GM18499 (cell line): ENCODE results near the gene HABP2.

Source experiments
- ATAC-seq: cut with Tn5 transposase; IDR thresholded peaks from one replicate; pipeline ENCODE4 v1.9.1; 2021; ENCODE audit warnings: moderate number of reproducible peaks; ENCODE audit not compliant: insufficient read depth, unreplicated experiment

Gene HABP2

DNA sequence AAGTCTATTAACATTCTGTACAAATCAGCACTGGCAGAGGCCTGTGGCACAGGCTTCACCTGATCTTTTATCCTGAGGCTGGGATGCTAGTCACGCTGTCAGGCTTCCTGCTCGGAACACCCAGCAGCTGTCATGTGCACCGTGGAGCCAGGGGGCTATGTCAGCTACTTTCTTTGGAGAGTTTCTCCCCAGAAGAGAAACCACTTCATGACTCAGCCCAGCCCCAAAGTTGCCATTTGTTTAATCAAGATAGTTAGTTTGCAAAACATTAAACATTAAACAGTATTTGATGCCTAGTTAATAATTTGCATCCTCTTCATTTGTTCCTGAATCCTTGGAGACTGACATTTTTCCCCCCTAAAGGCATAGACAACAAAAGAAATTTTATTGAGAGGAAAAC, at the start of gene HABP2:
TSS of gene HABP2 (plus strand) at position 353 of the 400 bp plus-strand sequence. CDS start 69 bp downstream, outside the sequence.
- no peak for ATAC-seq

DNA sequence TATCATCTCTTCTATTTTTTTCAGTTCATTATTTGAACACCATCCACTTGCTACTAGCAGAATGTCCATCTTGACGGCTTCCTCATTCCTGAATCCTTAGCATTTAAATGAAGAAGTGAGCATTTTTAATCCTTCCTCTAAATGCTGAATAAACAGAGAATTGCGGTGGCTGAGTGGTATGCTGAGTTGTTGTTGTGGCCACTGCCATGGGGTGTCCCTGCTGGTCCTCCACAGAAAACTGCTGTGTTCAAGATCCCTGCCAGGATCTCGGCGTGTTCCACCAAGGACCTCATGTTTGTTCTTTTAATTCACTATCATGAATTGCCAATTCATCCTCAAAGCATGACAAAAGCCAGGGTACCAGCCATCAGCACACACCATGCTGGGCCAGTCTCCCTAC, 48.9 kb upstream of the HABP2 start:
- no peak for ATAC-seq

DNA sequence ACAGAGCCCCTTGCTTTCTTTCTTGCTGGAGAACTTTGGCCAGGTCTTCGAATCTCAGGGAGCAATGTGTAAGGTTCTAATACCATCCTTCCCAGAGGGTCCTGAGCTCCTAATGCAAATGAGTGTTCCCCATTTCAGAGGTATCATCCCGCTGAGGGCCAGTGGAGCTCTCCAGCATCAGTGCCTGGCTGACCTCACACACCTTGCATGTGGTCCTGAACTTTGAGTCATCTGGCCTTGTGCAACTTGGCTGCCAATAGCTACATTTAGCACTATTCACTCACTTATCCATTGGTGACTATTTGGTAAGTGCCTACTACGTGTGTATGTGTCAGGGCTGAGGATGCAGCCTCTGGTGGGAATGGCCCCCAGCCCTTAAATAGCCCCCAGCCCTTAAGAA, 48.4 kb upstream of the HABP2 start:
- ATAC-seq, result no peak

DNA sequence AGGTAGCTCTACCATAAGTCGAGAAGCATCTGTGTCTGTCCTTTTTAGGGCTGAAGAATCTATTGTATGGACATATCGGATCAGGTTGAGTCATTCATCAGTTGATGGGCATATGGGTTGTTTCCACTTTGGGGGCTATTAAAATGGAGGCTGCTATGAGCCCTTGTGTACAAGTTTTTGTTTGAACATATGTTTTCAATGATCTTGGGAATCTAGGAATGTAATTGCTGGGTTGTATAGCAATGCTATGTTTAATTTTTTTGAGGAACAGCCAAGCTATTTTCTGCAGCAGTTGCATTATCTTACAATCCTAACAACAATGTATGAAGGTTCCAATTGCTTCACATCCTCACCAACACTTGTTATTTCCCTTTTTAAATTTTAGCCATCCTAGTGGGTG, 46.4 kb upstream of the HABP2 start:
- ATAC-seq, result no peak

DNA sequence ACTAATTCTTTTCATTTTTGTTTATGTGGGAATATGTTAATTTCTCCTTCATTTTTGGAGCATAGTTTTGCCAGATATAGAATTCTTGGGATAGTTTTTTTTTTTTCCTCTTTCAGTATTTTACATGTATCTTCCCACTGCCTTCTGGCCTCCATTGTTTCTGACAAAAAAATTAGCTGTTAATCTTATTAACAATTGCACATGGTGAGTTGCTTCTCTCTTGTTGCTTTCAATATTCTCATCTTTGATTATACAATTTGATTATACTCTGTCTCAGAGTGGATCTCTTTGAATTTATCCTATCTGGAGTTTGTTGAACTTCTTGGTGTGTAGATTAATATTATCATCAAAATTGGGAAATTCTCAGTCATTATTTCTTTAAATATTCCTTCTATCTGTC, 41.4 kb upstream of the HABP2 start:
- ATAC-seq, result no peak

DNA sequence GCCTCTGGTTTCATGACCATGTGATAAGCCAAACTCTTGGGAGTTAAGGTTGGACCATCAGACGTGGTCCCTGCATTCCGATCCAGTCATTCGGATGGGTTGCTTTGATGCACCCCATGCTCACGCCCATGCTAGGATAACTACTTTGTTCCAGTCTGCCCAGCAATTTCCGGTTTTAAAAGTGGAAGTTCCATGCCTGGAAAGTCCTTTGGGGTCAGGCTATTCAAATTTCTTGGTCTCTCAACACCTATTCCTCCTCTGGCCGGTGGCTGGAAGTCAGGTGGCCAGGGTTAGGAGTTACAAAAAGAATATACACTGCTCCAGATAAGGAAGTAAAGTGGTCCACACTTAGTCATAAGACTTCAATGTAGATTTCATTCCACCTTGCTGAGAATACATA, 37.7 kb upstream of the HABP2 start:
- ATAC-seq, result no peak

DNA sequence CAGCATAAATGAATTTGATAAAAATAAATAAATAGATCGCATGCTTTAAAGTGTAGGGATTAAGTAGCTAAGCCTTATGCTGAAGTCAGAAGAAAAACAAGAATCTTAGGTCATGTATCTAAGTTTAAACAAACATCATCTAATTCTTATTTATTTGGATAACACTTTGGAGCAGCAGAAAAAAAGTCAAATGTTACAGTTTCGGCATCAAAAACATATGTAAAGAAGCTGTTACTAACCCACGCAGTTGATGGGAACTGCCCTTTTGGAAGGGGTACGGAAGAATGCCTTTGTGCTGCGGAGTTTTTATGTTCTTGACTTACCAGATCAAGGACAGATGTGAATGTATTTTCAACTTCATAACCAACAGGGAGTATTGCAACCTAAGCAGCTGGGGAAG, 37.3 kb upstream of the HABP2 start:
- ATAC-seq, result no peak

DNA sequence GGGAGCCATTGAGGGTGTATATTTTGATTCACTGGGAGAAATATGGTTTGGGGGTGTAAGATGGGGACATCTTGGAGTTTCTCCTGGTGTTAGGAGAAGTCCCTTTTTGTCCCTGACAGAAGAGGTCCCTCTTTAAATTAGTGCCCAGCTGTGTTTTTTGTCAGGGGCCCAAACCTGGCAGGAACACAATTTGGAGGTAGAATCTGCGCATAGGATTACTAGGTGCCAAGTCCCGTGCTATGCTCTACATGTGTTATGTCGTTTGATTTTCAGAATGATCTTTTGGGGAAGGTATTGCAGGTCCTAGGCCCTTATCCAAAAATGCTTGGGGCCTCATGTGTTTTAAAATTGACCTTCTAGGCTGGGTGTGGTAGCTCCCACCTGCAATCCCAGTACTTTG, 36.8 kb upstream of the HABP2 start:
- ATAC-seq, result no peak

DNA sequence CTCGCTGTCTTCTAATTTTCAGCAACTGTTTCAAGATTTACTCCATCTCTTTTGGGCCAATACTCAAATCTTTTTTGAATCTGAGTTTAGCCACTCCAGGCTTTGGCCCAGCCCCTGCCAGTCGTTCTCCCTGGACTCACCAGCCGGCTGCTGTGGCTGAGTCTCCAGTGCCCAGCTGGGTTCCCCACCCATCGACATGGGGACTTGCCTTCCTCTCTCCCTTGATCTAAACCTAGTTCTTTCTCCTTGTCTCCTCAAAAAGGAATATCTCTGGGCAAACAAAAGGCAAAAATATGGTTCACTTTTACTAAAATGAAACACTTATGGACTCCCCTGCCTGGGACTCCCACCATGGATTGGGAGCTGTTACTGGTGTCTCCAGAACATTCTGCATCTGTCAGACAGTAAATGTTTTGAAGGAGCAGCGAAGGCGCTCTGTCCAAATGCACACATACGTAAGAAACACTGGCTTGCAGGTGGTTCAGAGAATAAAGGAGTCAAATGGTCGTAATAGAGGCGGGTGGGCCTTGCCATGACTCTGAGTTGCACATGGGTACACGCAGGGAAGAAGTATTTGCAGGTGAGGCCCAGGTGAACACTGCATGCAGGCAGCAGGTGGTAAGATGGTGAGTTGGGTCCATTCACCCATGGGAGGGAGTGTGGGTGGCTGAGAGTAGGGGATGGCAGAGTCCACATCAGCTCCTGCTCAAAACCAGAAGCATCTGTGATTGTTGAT, 35.5 kb upstream of the HABP2 start:
- no peak for ATAC-seq

DNA sequence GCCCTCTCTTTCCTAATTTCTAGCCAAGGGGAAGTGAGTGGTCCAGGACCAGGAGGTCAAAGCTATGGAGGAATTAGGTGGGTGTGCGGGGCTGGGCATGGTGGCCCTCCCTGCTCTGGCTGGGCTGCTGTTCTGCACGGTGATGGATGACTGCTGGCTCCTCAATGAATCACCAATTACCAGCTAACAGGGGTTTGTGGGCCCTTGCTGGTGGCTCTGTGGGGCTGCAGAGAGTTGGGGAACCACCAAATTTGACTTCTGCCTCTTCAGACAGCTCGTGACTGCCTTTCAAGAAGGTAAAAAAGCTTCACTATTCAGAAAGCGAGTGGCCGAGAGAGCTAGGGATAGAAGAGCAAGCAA, 35.0 kb upstream of the HABP2 start:
- no peak for ATAC-seq

DNA sequence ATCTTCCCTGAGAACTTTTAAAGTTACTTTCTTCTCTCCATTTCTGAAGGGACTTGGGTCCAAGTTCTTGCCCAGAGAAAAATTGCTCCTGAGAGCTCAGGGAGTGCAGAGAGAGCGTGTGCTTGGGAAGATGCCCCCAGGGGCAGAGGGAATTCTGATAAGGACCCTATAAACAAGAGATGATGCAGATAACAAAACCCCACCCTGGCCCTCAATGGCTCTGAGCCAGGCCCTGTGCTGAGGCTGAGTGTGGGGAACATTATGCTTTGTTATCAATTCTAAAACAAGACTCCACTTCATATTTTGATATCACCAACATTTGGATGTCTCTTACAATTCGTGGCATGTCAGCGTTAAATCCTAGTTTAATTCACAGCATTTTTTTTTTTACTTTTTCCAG, 34.4 kb upstream of the HABP2 start:
- no peak for ATAC-seq

DNA sequence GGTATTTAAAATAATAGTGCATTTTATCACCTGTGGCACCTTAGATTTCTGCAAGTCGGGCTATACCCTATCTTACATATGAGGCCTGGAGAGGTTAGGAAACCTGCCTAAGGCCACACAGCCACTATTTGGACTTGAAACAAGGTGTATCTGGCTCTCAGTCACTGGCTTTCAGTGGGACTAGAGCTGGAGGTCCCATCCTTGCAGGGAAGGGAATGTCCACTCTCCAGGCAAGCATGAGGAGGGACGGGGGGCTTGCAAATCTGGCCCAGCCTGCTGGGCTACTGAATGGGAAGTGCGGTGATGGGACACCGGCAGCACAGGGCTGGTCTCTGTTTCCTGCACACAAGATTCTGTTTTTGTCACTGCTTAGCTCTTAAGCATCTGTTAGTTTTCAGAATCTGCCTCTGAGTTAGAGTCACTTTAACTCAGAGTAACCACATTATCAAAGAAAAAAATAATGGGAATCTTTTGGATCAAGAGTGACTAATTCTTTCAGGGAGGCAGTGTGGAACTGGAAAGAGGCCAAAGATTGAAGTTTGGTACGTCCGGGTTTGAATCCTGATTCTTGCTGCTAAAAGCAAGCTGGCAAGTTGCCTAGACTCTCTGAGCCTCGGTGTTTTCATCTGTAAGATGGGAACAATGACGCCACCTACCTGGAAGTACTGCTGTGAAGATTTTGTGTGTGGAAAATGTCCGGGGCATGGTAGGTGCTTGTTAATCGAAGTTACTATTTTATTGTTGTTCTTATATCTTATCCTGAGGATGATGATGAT, 33.8 kb upstream of the HABP2 start:
- ATAC-seq, result no peak

DNA sequence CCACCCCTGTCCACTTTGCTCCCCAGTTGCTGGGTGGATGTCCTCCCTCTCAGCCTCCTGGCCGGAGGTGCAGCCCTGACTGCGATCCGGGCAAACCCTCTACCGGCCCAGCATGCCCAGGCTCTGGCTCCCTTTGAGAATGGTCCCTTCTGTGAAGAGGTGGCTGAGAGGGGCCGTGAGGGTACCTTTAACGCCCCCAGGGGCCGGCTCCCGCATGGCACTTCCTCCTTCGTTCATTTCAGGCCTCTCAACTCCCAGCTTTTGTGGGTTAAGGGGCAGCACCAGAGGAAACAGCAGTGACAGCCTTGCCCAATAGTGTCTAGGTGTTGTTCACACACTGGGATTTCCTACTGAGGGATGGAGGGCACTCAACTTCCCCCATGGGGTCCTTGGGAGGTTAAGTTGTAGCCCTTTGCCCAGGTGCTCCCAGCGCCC, 33.2 kb upstream of the HABP2 start:
- ATAC-seq, result no peak

DNA sequence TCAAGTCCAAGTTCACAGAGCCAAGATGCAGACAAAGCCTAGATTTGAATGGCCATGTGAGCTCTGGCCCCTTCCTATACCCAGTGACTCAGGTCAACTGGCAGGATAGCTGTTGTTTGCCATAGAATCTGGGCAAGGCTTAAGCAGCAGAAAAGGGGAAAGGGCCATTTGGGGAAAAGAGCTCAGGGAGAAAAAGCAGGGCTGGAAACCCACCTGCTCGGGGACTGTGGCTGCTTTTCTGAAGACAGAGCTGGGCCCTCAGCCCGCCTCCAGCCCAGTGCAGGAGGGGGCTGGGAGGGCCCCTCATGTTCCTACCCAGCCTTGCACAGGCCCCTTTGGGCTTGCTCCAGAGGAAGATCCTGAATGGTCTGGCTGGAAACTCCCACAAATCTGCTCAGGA, 32.6 kb upstream of the HABP2 start:
- no peak for ATAC-seq

DNA sequence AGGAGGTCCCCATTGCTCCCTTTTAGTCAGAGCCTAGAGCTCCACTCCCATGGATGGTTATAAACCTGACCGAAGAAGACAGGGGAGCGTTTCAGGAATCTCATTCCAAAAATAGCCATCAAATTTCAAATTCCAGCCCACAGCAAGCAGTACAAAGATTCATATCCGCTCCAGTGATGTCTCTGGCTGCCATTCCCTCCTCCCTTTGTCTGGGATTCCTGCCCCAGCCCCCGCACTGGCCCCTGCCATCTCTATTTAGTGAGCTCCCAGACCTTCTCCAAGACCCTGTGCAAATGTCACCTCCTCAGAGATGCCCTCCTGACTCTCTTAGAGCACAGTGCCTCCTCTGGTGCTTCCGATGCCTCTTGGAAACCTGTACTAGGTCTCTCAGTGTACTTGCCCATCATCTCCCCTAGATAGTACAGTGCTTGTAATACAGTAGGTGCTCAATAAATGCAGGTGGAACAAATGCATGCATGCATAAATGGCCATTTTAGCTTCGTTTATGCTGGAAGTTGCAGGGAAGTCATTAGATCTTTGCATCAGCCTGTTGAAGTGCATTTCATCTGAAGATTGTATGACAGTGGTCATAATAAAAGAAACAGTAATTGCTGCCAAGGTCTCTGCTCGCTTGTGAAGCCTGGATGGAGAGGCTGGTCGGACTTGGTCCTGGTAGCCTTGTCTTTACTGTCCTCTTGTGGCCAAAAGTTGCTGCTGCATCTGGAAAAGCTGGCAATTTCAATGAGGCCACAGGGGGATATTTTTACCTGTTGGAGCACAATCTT, 32.0 kb upstream of the HABP2 start:
- no peak for ATAC-seq

DNA sequence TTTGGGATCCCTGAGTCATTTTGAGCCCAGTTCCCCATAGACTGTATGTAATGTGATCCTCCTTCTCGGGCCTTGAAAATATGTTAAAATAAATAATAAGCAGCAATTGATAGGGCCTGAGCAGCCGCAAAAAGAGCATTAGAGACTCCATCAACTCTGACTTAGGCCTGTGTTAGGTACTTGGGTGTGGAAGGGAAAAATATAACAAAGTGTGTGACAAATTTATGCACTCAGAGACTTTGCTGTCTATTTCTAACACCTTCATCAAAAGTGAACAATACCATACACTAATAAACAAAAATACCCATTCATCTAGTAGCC, 31.4 kb upstream of the HABP2 start:
- ATAC-seq, result no peak

DNA sequence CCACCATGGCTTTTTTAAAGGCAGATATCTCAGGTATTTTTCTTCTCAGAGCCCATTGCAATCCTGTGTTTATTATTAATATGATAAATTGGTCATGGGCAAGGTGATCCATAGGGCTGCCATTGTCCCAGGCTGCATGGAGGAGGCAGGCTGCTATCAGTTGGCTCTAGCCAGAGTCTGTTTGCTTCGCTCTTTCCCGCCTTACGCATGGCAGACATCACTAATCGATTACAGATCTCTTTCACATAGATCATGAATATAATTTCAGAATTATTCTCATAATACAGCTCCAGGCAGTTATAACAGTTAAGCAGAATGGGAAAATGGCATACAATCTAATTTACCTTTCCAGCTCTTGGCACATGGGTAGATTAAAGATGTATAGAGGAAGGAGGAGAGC, 30.4 kb upstream of the HABP2 start:
- no peak for ATAC-seq

DNA sequence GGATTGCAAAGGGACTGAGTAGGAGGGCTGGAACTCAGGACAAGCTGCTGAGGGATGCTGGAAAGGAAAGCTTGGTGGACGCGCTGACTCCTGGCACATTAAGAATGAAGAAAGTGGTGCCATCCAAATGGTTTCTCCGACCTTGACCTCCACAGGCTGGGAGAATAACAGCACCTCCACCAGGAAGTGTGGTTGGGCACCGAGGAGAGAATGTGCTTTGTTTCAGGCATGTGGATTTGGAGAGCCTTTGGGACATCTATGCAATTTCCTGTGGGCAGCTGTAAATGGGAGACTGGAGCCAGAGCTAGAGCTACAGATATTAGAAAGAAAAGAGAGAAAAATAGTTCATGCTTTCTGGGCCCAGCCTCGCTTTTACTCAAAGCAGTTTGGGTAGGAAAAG, 29.8 kb upstream of the HABP2 start:
- no peak for ATAC-seq

DNA sequence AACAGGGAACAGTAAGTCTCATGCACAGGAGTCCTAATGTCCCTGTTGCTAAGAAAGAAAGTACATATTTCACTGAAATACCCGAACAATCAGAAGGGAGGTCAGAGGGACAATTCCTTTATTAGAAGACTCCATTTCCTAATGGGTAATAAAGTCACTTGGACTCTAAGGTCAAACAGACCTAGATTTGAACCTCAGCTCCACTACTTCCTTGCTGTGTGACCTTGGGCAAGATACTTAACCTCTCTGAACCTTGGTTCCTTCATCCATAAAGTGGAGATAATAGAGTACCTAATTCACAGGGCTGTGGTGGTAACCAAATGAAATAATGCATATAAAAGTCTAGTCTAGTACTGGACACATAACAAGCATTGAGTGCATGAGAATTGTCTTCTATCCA, 29.2 kb upstream of the HABP2 start:
- no peak for ATAC-seq

DNA sequence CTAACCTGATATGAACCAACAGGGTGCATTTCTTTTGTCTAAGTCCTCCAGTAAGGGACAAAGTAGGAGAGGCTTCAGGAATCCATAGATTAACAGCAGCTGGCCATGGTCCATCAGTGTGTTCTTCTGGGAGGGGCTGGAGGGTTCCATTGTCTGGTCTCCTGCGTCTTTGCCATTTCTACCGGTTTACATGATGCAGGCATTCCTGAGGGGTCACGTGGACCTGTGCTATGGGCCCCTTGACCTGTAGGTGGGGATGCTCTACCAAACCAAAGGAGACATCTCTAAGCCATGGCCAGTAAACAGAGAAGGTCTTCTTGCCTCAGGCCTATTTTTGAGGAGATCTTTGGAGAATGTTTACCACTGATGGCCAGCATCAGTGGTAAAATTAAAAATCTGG, 28.7 kb upstream of the HABP2 start:
- no peak for ATAC-seq
